ENCODE results near the gene WNT10A.

DNA sequence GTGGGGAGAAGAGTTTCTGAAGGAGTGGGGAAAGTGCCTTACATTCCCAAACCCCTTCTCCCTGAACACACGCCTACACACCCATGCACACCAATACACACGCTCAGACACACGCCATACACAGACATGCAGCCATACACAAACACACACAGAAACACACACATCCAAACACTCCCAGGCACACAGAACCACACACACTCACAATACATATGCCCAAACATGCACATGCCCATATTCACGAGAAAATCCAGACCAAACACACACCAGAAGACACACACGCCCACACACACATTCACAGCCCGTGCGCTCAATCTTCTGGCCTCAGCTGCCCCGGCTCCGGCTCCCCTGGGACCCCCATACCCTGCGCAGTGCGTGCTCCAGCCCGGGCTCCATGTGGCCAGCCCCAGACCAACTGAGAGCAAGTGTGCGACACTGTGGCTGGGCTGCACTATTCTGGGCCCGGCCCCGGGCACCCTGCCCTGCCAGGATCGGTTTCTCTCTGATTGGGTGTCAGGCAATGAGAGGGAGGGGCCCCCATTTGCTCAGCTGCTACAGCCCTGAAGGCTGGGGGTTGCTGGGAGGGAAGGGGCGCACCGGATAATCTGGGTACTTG is 49.2 kb upstream of the WNT10A start, which contains the start of gene PRKAG3:
- TF ChIP-seq, protein P1, sequence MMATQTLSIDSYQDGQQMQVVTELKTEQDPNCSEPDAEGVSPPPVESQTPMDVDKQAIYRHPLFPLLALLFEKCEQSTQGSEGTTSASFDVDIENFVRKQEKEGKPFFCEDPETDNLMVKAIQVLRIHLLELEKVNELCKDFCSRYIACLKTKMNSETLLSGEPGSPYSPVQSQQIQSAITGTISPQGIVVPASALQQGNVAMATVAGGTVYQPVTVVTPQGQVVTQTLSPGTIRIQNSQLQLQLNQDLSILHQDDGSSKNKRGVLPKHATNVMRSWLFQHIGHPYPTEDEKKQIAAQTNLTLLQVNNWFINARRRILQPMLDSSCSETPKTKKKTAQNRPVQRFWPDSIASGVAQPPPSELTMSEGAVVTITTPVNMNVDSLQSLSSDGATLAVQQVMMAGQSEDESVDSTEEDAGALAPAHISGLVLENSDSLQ (IDR thresholded peaks at IDR 0.05) = no peak
- no peak for TF ChIP-seq LEF1 (IDR thresholded peaks at IDR 0.05; ENCODE audit: borderline replicate concordance)
- no peak for TF ChIP-seq ELF4 (IDR thresholded peaks at IDR 0.05)
- no peak for TF ChIP-seq FOXK2 (IDR thresholded peaks at IDR 0.05)
- TF ChIP-seq ZNF384 (IDR thresholded peaks at IDR 0.05) = no peak
- no peak for TF ChIP-seq BHLHE40 (IDR thresholded peaks at IDR 0.05; ENCODE audit: borderline replicate concordance)
- no peak for TF ChIP-seq NFRKB (IDR thresholded peaks at IDR 0.05)
- TF ChIP-seq FOXM1 (IDR thresholded peaks at IDR 0.05; ENCODE audit: borderline replicate concordance) = no peak
- no peak for TF ChIP-seq CTBP1 (IDR thresholded peaks at IDR 0.05; ENCODE audit: borderline replicate concordance)

Data from HEK293T (cell line).